ENCODE results near the gene CRELD2.

Gene CRELD2

GRCh38 chr22:49913026-49913425, 5.4 kb upstream of the CRELD2 start:
- Histone ChIP-seq H3K4me1 (ENCODE audit: control insufficient read depth, insufficient read depth, low read length, unreplicated experiment) (no peaks in the 10 kb centered on the region), H3K36me3 (ENCODE audit: insufficient read depth, low read length) (no peaks in the 10 kb centered on the region), H3K27me3 (ENCODE audit: insufficient read depth, low read length) (no peaks in the 10 kb centered on the region), H3K79me2 (ENCODE audit: control insufficient read depth, insufficient read depth, low read length, unreplicated experiment) (no peaks in the 10 kb centered on the region), H3K4me3 (ENCODE audit: low read depth, low read length) (no peak overlapping the region), H3K27ac (ENCODE audit: low read depth, low read length) (no peak overlapping the region), H2AFZ (ENCODE audit: low read length, unreplicated experiment) (no peak overlapping the region)

- no peak overlapping the region for H3K4me3 ChIP-seq (ENCODE audit: low read depth, low read length)
- H2AFZ ChIP-seq (ENCODE audit: low read length, unreplicated experiment), result no peak overlapping the region
- H3K27me3 ChIP-seq (ENCODE audit: insufficient read depth, low read length), result no peaks in the 10 kb centered on the region
- no peak overlapping the region for H3K27ac ChIP-seq (ENCODE audit: low read depth, low read length)
- no peaks in the 10 kb centered on the region for H3K4me1 ChIP-seq (ENCODE audit: control insufficient read depth, insufficient read depth, low read length, unreplicated experiment)
- H3K79me2 ChIP-seq (ENCODE audit: control insufficient read depth, insufficient read depth, low read length, unreplicated experiment), result no peaks in the 10 kb centered on the region
- no peaks in the 10 kb centered on the region for H3K36me3 ChIP-seq (ENCODE audit: insufficient read depth, low read length)
Observed at GRCh38 chr22:49913446-49913845, 5.0 kb upstream of the CRELD2 start.

GRCh38 chr22:49914256-49914655, 4.2 kb upstream of the CRELD2 start:
- Histone ChIP-seq H3K4me1 (ENCODE audit: control insufficient read depth, insufficient read depth, low read length, unreplicated experiment) (peaks cover under 1% of the 10 kb centered on the region), H3K79me2 (ENCODE audit: control insufficient read depth, insufficient read depth, low read length, unreplicated experiment) (no peaks in the 10 kb centered on the region), H3K4me3 (ENCODE audit: low read depth, low read length) (no peak overlapping the region), H3K36me3 (ENCODE audit: insufficient read depth, low read length) (no peaks in the 10 kb centered on the region), H3K27ac (ENCODE audit: low read depth, low read length) (no peak overlapping the region), H3K27me3 (ENCODE audit: insufficient read depth, low read length) (no peaks in the 10 kb centered on the region), H2AFZ (ENCODE audit: low read length, unreplicated experiment) (no peak overlapping the region)

- Histone ChIP-seq H3K4me3 (ENCODE audit: low read depth, low read length) (no peak overlapping the region), H3K79me2 (ENCODE audit: control insufficient read depth, insufficient read depth, low read length, unreplicated experiment) (no peaks in the 10 kb centered on the region), H3K36me3 (ENCODE audit: insufficient read depth, low read length) (no peaks in the 10 kb centered on the region), H3K4me1 (ENCODE audit: control insufficient read depth, insufficient read depth, low read length, unreplicated experiment) (peaks cover 6% of the 10 kb centered on the region), H3K27ac (ENCODE audit: low read depth, low read length) (no peak overlapping the region), H2AFZ (ENCODE audit: low read length, unreplicated experiment) (no peak overlapping the region), H3K27me3 (ENCODE audit: insufficient read depth, low read length) (no peaks in the 10 kb centered on the region)
Observed at GRCh38 chr22:49915610-49916009, 2.8 kb upstream of the CRELD2 start.

- Histone ChIP-seq H3K4me3 (ENCODE audit: low read depth, low read length) (0 out of 2 replicates have a peak overlapping the region, but pooled peaks have one; percentile 87), H3K27me3 (ENCODE audit: insufficient read depth, low read length) (no peaks in the 10 kb centered on the region), H3K79me2 (ENCODE audit: control insufficient read depth, insufficient read depth, low read length, unreplicated experiment) (no peaks in the 10 kb centered on the region), H3K4me1 (ENCODE audit: control insufficient read depth, insufficient read depth, low read length, unreplicated experiment) (peaks cover 6% of the 10 kb centered on the region), H3K27ac (ENCODE audit: low read depth, low read length) (no peak overlapping the region), H3K36me3 (ENCODE audit: insufficient read depth, low read length) (no peaks in the 10 kb centered on the region), H2AFZ (ENCODE audit: low read length, unreplicated experiment) (no peak overlapping the region)
Observed at GRCh38 chr22:49916831-49917230, 1.6 kb upstream of the CRELD2 start.

GRCh38 chr22:49918911-49919881, 762 bp downstream of the CRELD2 start:
- Histone ChIP-seq H3K27ac (ENCODE audit: low read depth, low read length) (no peak overlapping the region), H3K27me3 (ENCODE audit: insufficient read depth, low read length) (no peaks in the 10 kb centered on the region), H3K4me3 (ENCODE audit: low read depth, low read length) (peak overlapping the region; percentile 87), H2AFZ (ENCODE audit: low read length, unreplicated experiment) (no peak overlapping the region), H3K79me2 (ENCODE audit: control insufficient read depth, insufficient read depth, low read length, unreplicated experiment) (no peaks in the 10 kb centered on the region), H3K4me1 (ENCODE audit: control insufficient read depth, insufficient read depth, low read length, unreplicated experiment) (peaks cover 6% of the 10 kb centered on the region), H3K36me3 (ENCODE audit: insufficient read depth, low read length) (no peaks in the 10 kb centered on the region)

- Histone ChIP-seq H3K27me3 (ENCODE audit: insufficient read depth, low read length) (no peaks in the 10 kb centered on the region), H3K79me2 (ENCODE audit: control insufficient read depth, insufficient read depth, low read length, unreplicated experiment) (no peaks in the 10 kb centered on the region), H3K4me3 (ENCODE audit: low read depth, low read length) (no peak overlapping the region), H2AFZ (ENCODE audit: low read length, unreplicated experiment) (no peak overlapping the region), H3K36me3 (ENCODE audit: insufficient read depth, low read length) (no peaks in the 10 kb centered on the region), H3K27ac (ENCODE audit: low read depth, low read length) (no peak overlapping the region), H3K4me1 (ENCODE audit: control insufficient read depth, insufficient read depth, low read length, unreplicated experiment) (peaks cover 6% of the 10 kb centered on the region)
Observed at GRCh38 chr22:49920859-49921258, 2.4 kb downstream of the CRELD2 start.

GRCh38 chr22:49921508-49922278, 3.3 kb downstream of the CRELD2 start:
- H3K27me3 ChIP-seq (ENCODE audit: insufficient read depth, low read length), result no peaks in the 10 kb centered on the region
- H3K27ac ChIP-seq (ENCODE audit: low read depth, low read length), result no peak overlapping the region
- H3K4me3 ChIP-seq (ENCODE audit: low read depth, low read length), result no peak overlapping the region
- peaks cover 6% of the 10 kb centered on the region for H3K4me1 ChIP-seq (ENCODE audit: control insufficient read depth, insufficient read depth, low read length, unreplicated experiment)
- H3K79me2 ChIP-seq (ENCODE audit: control insufficient read depth, insufficient read depth, low read length, unreplicated experiment), result no peaks in the 10 kb centered on the region
- H2AFZ ChIP-seq (ENCODE audit: low read length, unreplicated experiment), result no peak overlapping the region
- no peaks in the 10 kb centered on the region for H3K36me3 ChIP-seq (ENCODE audit: insufficient read depth, low read length)

- H3K79me2 ChIP-seq (ENCODE audit: control insufficient read depth, insufficient read depth, low read length, unreplicated experiment), result no peaks in the 10 kb centered on the region
- H2AFZ ChIP-seq (ENCODE audit: low read length, unreplicated experiment), result no peak overlapping the region
- no peak overlapping the region for H3K27ac ChIP-seq (ENCODE audit: low read depth, low read length)
- peaks cover 6% of the 10 kb centered on the region for H3K4me1 ChIP-seq (ENCODE audit: control insufficient read depth, insufficient read depth, low read length, unreplicated experiment)
- H3K36me3 ChIP-seq (ENCODE audit: insufficient read depth, low read length), result no peaks in the 10 kb centered on the region
- H3K27me3 ChIP-seq (ENCODE audit: insufficient read depth, low read length), result no peaks in the 10 kb centered on the region
- no peak overlapping the region for H3K4me3 ChIP-seq (ENCODE audit: low read depth, low read length)
Observed at GRCh38 chr22:49922484-49922883, 4.0 kb downstream of the CRELD2 start.

- H3K4me1 ChIP-seq (ENCODE audit: control insufficient read depth, insufficient read depth, low read length, unreplicated experiment), result peaks cover 6% of the 10 kb centered on the region
- no peak overlapping the region for H3K27ac ChIP-seq (ENCODE audit: low read depth, low read length)
- H3K27me3 ChIP-seq (ENCODE audit: insufficient read depth, low read length), result no peaks in the 10 kb centered on the region
- no peak overlapping the region for H2AFZ ChIP-seq (ENCODE audit: low read length, unreplicated experiment)
- no peaks in the 10 kb centered on the region for H3K79me2 ChIP-seq (ENCODE audit: control insufficient read depth, insufficient read depth, low read length, unreplicated experiment)
- no peaks in the 10 kb centered on the region for H3K36me3 ChIP-seq (ENCODE audit: insufficient read depth, low read length)
- no peak overlapping the region for H3K4me3 ChIP-seq (ENCODE audit: low read depth, low read length)
Observed at GRCh38 chr22:49922926-49923325, 4.5 kb downstream of the CRELD2 start.
